ENCODE data around the gene FRRS1L.
A peak's percentile ranks its signal among the peaks of the same experiment; 100 is the strongest.

Gene FRRS1L, protein sequence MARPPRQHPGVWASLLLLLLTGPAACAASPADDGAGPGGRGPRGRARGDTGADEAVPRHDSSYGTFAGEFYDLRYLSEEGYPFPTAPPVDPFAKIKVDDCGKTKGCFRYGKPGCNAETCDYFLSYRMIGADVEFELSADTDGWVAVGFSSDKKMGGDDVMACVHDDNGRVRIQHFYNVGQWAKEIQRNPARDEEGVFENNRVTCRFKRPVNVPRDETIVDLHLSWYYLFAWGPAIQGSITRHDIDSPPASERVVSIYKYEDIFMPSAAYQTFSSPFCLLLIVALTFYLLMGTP

DNA sequence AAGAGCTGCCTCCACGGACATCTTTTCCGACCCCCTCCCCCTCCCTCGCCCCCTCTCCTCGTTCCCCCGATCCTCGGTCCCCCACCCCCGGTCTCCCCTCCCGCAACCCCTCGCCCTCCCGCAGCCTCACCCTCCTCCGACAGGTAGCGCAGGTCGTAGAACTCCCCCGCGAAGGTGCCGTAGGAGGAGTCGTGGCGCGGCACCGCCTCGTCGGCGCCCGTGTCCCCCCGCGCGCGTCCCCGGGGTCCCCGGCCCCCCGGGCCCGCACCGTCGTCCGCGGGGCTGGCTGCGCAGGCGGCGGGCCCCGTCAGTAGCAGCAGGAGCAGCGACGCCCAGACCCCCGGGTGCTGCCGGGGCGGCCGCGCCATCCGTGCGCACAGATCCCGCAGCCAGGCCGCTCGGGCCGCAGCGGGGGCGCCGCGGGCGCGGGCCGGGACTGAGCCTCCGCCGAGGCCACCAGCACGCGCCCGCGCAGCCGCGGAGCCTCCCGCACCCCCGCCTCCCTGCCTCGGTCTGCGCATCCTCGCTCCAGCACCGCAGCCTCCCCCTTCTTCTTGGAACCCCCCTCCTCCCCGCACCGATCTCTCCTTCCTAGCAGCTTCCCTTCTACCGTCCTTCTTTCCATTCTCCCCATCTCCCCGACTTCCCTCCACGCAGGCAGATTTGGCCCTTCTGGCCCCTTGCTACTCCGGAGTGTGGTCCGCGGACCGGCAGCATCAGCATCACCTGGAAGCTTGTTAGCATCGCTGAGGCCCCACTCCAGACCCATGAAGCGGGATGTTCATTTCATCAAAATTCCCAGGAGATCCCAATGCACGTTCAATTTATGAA lies at the start of gene FRRS1L:
Gene FRRS1L (minus strand): TSS at position 479 of the 831 bp plus-strand sequence. CDS start 111 bp downstream, at position 368.
- DNase-seq (ENCODE audit: low read depth): no peak

DNA sequence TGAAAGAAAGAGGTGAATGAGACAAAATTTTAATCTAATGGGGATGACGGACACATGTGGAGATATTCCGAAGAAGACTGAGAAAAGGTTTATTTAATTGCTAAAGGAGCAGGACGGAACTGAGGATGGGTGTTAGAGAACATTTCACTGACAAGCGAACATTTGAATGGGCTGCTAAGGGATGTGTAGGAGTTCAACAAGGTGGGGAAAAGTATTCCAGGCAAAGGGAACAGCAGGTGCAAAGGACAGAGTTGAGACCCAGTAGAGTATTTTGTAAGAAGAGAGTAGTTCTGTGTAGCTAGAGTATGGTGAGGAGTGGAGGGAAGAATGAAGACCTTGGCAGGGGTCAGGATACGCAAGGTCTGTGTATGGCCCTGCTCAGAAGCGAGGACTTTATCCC lies 47.4 kb upstream of the FRRS1L start:
- DNase-seq (ENCODE audit: low read depth): no peak

DNA sequence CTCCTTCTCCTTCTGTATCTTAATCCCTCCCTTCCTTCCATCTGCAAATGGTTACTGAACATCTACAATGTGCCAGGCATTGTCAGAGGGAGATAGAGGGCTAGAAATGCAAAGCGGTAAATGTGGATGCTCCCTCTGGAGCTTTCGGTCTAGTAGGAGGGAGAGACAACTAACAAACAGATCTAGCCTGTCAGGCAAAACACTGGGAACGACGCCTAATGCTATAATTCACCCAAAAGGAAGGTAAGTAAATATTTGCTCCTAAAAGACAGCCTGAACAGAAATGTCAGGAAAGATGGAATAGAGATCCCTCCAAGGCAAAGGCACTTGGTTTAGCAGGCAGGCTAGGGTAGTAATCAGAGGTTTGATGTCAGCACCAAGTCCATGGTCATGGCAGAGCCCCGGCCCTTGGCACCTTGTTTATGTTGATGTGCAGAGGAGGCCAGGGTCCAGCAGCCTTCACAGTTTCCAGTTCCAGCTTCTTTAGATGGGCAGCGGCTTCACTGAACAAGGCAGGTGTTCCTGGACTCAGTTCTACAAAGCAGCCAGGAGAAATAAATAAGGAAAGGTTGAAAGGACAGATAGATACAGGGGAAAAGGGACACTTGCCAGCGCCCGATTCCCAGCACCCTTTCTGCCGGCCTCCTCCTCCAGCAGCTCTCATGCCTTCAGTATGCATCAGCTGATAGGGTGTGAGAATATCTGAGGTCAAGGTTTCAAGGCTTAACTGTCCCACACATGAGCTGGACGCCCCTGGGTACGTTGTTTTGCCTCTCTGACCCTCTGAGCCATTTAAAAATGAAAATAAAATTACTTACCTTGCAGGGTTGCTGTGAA lies 46.5 kb upstream of the FRRS1L start:
- no peak for DNase-seq (ENCODE audit: low read depth)

DNA sequence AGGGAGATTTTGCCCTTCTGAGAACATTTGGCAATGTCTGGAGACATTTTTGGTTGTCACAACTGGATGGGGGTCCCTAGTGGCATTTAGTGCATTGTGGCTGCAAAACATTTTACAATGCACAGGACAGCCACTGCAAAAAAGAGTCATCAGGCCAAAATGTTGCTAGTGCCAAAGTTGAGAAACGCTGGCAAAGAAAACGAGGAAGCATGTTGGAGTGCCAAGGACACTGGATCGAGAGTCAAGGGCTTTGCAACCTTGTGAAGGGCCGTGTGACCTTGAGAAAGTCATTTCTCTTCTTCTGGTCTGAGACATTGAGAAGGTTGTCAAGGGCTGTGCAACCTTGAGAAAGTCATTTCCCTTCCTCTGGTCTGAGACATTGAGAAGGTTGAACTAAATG lies 45.7 kb upstream of the FRRS1L start:
- no peak for DNase-seq (ENCODE audit: low read depth)

DNA sequence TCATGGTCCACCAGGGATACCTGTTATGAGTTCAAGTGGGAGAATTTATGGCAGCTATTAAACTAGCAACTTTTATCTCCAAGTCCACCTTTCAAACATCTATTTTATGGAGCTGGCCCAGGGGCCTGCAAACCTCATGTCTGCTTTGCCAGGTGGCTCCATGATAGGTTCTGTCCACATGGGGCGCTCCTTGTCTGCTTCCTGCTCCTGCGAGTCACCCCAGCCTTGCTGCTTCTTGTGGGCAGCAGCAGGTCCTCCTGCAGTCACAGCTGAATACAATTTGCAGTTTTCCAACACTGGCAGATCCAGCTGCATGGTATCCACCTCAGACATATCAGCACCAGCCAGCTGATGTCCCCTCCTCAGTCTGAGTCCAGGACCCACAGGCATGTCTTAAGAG lies 39.6 kb upstream of the FRRS1L start:
- DNase-seq (ENCODE audit: low read depth): peak; percentile 46

DNA sequence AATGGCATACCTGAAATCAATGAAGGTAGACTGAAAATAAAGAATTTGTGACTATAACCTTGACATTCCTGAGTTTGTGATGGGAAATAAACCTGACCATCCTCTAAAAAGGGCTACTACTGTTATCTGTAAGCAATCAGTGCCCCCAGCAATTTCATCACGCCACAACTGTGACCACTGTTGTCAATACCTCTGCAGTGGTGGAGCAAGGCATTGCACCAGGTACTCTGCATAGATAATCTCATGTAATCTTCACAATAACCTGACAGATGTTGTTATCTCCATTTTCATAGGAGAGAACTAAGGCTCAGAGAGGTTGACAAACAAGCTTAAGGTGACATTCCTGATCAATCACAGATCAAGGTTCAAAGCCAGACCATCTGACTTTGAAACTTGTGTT lies 38.5 kb upstream of the FRRS1L start:
- DNase-seq (ENCODE audit: low read depth): no peak

DNA sequence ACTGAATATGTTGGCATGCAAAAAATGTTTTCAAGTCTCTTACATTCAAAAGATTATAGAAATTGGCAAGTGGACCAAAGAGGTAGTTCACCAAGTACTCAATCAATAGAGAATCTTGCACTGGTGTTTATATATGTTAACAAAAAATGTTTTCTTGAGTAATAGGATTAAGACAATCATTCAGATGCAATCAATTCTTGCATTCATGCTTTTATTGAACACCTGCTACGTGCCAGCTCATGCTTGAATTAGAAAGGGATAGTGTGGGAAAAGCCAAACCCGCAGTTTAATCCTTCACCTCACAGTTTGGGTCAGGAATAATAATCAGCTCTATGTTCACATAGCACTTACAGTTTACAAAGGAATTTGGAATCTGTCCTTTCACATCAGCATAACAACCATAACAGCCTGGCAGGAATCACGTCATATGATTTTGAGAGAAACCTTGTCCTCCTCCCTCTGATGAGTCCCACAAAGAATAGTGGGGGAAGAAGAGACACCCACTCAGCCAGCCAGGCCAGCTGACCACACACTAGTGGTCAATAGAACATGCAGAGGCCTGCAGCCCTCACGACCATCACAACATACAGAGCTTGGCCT lies 36.8 kb upstream of the FRRS1L start:
- DNase-seq (ENCODE audit: low read depth): no peak

DNA sequence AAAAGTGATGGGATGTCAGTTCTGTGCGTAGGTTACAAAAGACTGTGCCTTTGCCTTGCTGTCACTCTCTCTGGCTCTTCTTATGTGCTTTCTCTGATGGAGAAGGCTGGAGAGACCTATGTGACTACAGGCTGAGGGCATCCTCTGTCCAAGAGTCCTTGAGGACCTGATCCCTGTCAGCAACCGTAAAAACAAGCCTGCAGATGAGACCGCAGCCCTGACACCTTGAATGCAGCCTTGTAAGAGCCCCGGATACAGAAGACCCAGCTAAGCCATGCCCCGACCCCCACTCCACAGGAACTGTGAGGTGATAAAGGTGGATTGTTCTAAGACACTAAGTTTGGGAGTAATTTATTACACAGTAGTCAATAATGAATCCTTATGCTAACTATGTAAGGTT lies 32.6 kb upstream of the FRRS1L start:
- DNase-seq (ENCODE audit: low read depth): no peak

DNA sequence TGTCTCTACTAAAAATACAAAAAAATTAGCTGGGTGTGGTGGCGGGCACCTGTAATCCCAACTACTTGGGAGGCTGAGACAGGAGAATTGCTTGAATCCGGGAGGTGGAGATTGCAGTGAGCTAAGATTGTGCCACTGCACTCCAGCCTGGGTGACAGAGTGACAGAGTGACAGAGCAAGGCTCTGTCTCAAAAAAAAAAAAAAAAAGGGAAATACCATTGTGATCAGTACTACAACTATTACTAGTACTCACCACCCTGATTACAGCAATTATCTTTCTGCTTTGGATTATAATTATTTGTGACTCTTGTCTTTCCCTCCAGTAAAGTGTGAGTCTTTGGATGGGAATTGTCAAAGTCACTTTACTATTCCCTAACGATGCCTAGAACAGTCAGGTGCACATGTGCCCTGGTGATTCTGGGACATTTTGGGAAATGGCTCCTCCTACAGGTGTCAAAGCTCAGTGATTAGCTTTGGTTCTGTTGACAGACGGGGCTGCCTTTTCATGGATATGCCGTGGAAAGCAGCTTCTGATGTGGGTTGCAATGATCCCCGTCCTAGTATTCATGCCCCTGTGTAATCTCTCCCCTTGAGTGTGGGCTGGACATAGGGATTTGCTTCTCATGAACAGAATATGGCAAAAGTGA lies 31.8 kb upstream of the FRRS1L start:
- DNase-seq (ENCODE audit: low read depth): peak; percentile 23

DNA sequence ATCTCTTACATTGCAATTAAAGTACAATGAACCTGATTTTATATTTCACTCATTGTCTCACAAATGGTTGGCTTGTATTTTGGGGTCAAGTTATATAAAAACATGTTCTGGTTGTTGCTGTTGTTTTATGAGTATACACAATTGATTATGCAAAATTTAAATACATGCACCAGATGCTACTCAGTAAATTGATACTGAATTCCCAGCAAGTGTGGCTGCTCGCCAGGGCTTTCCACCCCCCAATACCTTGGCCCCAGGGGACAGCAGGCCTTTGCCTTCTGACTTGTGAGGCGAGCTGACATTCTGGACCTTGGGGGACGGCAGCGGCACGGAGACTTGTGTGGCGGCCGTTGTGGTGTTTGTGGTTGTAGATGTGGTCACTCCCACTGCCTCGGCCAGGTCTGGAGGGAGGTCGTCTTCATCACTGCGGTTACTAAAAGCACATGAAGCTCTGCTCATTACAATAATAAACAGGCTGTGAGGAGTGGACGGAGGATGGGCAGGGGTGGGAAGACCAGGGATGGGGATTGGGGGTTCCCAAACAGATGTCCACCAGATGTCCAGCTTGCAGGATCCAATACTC lies 27.0 kb upstream of the FRRS1L start:
- peak; percentile 34 for DNase-seq (ENCODE audit: low read depth)

DNA sequence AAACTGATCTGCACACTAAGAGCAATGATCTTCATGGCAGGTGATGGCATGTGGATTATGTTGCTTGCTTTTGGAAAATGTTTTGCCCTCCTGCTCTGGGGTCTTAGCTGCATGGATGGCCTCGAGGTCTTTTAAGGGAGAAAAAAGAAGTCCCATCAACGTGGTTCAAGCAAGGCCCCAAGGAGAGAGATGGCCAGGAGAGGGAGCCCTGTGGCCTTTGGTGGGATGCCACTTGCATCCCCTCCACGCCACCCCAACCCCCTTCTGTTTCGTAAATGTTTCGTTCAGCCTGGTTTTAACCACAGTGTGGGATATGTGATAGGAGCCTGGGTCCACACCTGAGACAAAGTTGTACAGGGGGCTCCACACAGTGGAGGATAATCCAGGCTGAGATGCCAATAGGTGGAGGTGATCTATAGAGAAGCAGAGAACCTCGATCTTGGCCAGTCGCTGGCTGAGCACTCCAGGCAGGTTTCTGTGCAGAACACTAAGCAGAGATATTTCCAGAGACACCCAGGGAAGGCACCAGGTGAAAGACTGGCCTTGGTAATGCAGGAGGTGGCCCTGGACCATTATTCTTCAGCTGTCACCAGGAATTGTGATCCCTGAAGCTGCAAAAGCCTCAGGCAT lies 25.8 kb upstream of the FRRS1L start:
- peak; percentile 32 for DNase-seq (ENCODE audit: low read depth)

DNA sequence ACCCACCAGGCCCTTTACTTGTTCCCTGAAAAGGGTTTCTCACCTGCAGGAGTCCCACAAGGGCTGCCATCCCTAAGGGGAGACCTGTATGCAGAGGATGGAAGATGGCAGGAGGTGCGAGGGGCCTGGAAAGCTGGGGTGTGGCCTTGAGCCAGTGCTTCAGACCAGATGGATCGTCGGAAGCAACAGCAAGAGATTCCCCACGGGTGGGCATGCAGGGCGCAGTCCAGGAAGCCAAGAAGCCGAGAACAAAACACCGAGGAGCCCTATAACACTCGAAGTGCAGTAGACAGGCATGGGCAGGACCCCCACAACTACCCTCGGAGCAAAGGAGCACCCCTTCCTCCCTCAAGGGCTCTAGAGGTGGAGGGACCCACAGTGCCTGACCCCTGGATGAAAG lies 24.7 kb upstream of the FRRS1L start:
- DNase-seq (ENCODE audit: low read depth): no peak

DNA sequence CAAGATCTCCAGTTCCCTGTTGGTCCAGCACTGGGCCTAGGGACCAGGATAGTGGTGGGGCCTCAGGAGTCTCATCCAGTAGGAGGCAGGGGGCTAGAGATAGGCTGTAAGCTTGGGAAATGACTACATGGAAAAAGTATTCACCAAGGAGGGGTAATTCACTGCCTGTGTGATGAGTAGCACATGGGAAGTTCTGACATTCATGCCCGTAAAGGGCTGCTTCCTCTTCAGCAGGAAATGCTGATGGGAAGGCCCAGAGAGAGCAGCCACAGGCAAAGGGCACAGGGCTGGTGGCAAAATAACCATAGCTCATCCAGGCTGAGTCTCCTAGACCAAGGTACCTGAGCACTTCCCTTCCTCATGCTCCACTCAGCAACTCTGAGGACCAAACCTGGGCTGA lies 23.1 kb upstream of the FRRS1L start:
- DNase-seq (ENCODE audit: low read depth): peak; percentile 58

DNA sequence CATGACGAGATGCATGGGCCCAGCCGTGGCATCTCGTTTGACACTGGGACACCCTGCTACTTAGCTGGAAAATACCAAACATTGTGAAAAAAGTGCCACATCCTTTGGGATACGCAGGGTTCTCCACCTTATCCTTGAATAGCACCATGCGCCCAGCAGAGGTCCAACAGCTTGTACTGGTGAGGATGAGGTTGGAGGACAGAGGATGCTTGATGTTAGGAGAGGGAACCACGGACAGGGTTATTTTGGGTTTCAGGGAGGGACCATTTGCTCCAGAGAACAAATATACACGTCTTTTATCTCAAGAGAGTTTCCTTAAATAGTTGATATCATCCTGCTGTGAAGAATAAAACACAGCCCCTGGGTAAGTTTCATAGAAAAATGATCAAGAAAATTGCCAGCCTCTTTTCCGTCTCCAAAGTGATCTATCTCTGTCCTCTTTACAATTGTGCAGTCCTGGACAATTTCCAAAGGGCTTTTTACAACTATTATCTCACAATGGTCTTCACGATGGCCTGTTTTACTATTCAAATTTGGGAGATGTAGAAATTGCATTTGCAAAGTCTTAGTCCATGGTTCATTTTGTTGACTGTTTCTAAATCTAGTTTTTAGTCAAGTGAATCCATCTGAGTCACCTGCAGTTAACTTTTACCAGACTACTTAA lies 19.9 kb upstream of the FRRS1L start:
- no peak for DNase-seq (ENCODE audit: low read depth)

DNA sequence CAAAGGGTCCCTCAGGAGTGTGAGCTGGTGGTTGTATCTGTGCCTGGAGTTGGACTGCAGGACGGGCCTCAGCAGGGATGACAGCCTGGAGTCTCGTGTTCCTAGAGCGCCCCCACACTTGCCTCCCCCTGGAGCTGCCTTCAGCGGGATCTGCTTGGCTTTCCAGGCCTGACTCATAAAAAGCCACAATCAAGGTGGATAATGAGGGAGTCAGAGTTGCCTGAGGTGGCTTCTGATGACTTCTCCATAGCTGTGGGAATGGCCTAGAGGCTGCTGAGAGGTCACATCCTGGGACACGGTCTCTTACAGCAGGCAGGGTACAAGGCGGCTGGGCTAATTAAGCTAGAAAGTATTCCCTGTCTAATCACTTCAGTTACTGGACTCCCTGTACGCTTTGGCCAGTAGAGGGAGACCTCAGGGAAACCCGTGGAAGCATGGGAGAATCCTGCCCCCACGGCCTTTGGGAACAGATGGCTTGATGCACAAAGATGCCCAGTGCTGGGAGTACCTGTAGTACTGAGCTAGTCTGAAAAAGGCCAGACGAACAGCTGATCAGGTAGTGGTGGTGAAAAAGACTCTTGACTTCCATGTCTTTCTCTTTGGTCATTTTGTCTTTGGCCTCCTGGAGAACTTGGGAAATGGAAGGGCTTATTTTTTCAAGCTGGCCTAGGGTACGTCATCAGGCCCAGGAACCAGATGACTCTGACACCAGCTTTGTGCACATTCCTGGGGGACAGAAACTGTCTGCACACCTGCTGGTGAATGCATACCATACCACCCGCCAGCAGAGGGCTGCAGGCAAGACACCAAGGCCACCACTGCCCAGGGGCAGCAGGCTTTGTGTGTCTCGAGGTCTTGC lies 16.1 kb upstream of the FRRS1L start:
- peak; percentile 64 for DNase-seq (ENCODE audit: low read depth)

DNA sequence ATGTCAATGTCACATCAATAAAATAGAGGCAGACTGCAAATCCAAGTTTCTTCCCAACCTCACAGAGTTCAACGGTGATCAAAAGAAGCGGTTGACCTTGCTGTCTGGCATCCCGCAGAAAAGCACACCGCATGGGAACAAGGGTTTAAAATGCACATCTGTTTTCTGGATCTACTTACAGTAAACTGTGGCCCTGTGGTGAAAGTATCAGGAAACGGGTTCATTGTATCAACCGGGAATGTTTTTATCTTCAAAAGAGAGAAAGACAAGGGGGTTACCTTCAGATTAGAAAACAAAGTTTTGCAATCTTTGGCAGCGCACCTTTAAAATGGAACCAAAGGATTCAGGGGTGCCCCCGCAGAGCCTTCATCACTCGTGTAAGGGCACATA lies 15.5 kb upstream of the FRRS1L start:
- DNase-seq (ENCODE audit: low read depth): no peak

DNA sequence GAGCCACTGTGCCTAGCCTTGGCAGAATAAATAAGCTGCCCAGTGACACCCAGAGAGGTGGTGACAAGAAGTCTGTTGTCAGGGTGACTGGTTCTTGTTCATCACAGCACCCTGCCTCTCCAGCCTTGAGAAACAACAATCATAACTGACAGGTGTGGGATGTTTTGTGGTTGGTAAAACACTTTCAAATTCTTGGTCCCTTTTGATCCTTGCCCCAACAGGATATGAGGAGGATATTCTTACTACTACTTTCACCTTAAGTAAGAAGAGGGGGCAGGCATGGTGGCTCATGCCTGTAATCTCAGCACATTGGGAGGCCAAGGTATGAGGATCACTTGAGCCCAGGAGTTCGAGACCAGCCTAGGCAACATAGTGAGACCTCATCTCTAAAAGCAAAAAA lies 14.2 kb upstream of the FRRS1L start:
- DNase-seq (ENCODE audit: low read depth): no peak

DNA sequence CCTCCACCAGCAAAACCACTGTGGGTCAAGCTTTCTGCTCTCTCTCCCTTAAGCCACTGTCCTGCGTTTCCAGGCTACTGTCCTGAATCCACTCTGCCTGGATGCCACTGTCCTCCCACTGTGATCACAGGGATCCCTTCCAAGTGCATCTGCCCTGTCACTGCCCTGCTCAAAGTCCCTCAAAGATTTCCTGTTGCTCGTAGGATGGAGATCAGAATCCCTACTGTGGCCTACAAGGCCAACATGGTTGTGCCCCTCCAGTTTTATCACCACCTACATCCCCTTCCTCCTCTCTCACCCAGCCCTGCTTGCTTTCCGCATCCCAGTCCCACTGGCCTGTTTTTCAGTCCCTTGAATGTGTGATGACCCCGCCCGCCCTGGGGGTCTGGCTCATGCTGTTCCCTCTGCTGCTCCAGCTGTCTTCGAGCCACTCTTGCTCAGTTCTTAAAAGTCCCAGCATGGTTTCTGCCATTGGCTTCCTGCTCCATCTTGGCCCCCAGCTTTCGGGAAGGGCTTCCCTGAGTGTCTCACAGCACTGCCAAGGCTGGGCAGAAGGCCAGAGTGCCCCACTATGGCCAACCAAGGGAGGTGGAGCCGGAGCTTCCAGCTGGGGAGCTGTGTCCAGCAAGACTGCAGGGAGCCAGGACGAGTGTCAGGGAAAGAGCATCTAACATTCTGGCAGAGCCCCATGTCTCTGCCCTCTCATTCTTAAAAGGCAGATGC lies 12.9 kb upstream of the FRRS1L start:
- no peak for DNase-seq (ENCODE audit: low read depth)

DNA sequence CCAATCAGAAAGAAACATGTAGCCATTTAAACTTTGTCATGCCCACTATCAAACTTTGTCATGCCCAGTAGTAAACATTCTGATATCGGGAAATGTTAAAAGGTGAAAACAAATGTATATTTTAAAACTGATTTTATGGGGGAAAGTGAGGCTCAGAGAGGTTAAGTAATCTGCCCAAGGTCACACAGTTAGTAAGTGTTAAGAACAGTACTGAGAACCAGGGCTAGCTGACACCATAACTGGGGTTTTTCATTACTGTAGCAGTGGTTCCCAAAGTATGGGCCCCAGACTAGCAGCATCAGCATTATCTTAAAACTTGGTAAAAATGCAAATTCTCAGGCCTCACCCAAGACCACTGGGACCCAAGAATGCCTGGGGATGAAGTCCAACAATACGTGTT lies 9.9 kb upstream of the FRRS1L start:
- DNase-seq (ENCODE audit: low read depth): no peak

All from ELR (cell line).